Right lobe of liver (tissue), 6 donors: ENCODE measurements around the gene SCAANT1. TPM values are rescaled to one million over a fixed set of nuclear protein-coding genes. Genes with fewer than 3 reads are reported as not detected.

Experiments used
- ATAC-seq, 4 donors: fragments of 200-7000 bp; cut with Tn5 transposase; one replicate each; pipeline ENCODE4 v1.9.1; 2020; ENCODE audit warnings: mild to moderate bottlenecking in 4 of 4, moderate library complexity in 4 of 4
- DNase-seq, 3 donors: peaks; one replicate each; pipeline ENCODE4 v3.0.0-alpha.2; 2020
- H3K27ac ChIP-seq, 3 donors: fragments of 200-600 bp; one replicate each; pipeline ENCODE4 v1.8.0; 2022
- H3K27me3 ChIP-seq, 2 donors: fragments of 200-600 bp; one replicate each; pipeline ENCODE4 v1.8.0; 2022
- H3K36me3 ChIP-seq, 4 donors: fragments of 200-600 bp; sonication (generic) in 1 of 4; one replicate each; pipeline versions ENCODE4 v1.5.1 to v1.8.0; 2017 to 2022; ENCODE audit warnings: control low read depth in 1 of 4
- H3K4me1 ChIP-seq, 4 donors: fragments of 200-600 bp; sonication (generic) in 1 of 4; one replicate each; pipeline versions ENCODE4 v1.5.1 to v1.8.0; 2017 to 2022; ENCODE audit warnings: control low read depth in 1 of 4
- H3K4me3 ChIP-seq, 3 donors: fragments of 200-600 bp; one replicate each; pipeline ENCODE4 v1.8.0; 2022
- H3K9me3 ChIP-seq, 4 donors: fragments of 200-600 bp; sonication (generic) in 1 of 4; one replicate each; pipeline versions ENCODE4 v1.5.1 to v1.8.0; 2017 to 2022; ENCODE audit warnings: control low read depth in 1 of 4
- CTCF ChIP-seq, 4 donors: fragments of 200-600 bp in 3 of 4; fragments of 450-650 bp in 1 of 4; IDR thresholded peaks; one replicate each; pipeline versions ENCODE4 v1.5.1 to v1.8.0; 2016 to 2022; ENCODE audit warnings: antibody characterized with exemption in 4 of 4, mild to moderate bottlenecking in 2 of 4
- POLR2A ChIP-seq: fragments of 450-650 bp; IDR thresholded peaks from one replicate; pipeline ENCODE4 v1.6.1; 2017; ENCODE audit warnings: antibody characterized with exemption, mild to moderate bottlenecking
- WGBS: methylation state at CpG from one replicate; pipeline ENCODE4 v1.1.6; 2018; ENCODE audit warnings: low coverage, low lambda C conversion rate; ENCODE audit not compliant: insufficient coverage; ENCODE audit errors: missing lambda C conversion rate; 5-methylcytosine and 5-hydroxymethylcytosine counted together
- intact Hi-C, 2 donors: fragments of 100-400 bp; cut with DNase I; formaldehyde crosslinking; loops; one replicate each; pipeline versions ENCODE4 v1.11.2 to v1.14.1; 2022
- total RNA-seq, 6 experiments: library from RNA; depleted of rRNA in 2 of 6; stranded (reverse); fragments of >200 nt in 2 of 6; fragmentation: NEBNext Ultra II Directional in 3 of 6; extraction: Animal tissue kit (Norgen Biotek cat#: 25700) in 3 of 6; gene quantifications; one replicate each; pipeline versions ENCODE4 v1.1.0 to v1.2.4, GENCODE V29; 2016 to 2023
- donor health status: DM: no; HTN: yes; CAD: no.
- donor health status: DM: no; HTN: no; CAD: no.
- donor health status: DM: no; HTN: no; CAD: no.
- donor health status: DM: no; HTN: yes; CAD: no.
- donor health status: DM: no; HTN: yes; CAD: no.

SCAANT1 gene
- total RNA-seq, 6 experiments from 2014 or later = not detected

GRCh38 chr3:63951492-63952247 lies 39.5 kb upstream of the SCAANT1 start:
- TF ChIP-seq POLR2A (no peak), CTCF (IDR thresholded peaks at IDR 0.05) (no peak)
- Histone ChIP-seq H3K4me3 (no peak overlapping the region), H3K9me3 (no peaks in the 10 kb centered on the region), H3K36me3 (no peaks in the 10 kb centered on the region), H3K27me3 (no peaks in the 10 kb centered on the region), H3K4me1 (peaks cover 0 to 29% (median 0%) of the 10 kb centered on the region in 4 donors), H3K27ac (no peak overlapping the region)
- 27% methylated on average over 1 of the region's 1 CpG for WGBS
- DNase-seq (no peak), ATAC-seq (no peak)
- intact Hi-C loops = no loop called here

DNA sequence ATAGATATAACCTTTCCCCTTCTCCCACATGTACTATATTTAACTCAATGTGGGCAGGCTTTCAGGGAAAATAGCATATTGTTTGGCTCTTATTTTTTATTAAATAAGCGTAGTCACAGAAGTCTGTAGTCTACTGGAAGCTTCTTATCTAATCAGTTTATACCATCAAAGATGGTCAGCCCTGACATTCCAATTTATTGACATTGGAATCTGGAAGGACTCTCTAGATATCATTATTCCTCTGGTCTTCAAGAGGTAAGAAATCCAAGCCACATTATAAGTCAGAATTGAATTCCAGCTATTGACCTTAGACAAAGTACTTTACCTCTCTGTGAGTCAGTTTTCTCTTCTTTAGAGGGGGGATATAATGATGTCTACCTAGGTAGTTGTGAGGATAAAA lies 38.5 kb upstream of the SCAANT1 start:
- intact Hi-C loops = no loop called here
- no peak for TF ChIP-seq POLR2A
- TF ChIP-seq CTCF (IDR thresholded peaks at IDR 0.05) = no peak
- H3K9me3 ChIP-seq = no peaks in the 10 kb centered on the region
- H3K36me3 ChIP-seq = no peaks in the 10 kb centered on the region
- 100% methylated on average over 1 of the region's 1 CpG for WGBS
- no peak overlapping the region for H3K27ac ChIP-seq
- peaks cover 0 to 23% (median 0%) of the 10 kb centered on the region in 4 donors for H3K4me1 ChIP-seq
- H3K27me3 ChIP-seq = no peaks in the 10 kb centered on the region
- DNase-seq = no peak
- no peak for ATAC-seq
- no peak overlapping the region for H3K4me3 ChIP-seq

GRCh38 chr3:63949005-63949404 lies 36.8 kb upstream of the SCAANT1 start:
- TF ChIP-seq POLR2A (no peak), CTCF (IDR thresholded peaks at IDR 0.05) (no peak)
- Histone ChIP-seq H3K27me3 (no peaks in the 10 kb centered on the region), H3K36me3 (no peaks in the 10 kb centered on the region), H3K4me3 (no peak overlapping the region), H3K4me1 (peaks cover 0 to 14% (median 3%) of the 10 kb centered on the region in 4 donors), H3K27ac (no peak overlapping the region), H3K9me3 (no peaks in the 10 kb centered on the region)
- WGBS = 100% methylated on average over 2 of the region's 2 CpGs
- no peak for ATAC-seq
- intact Hi-C loops = no loop called here
- no peak for DNase-seq

GRCh38 chr3:63947594-63947993 lies 35.4 kb upstream of the SCAANT1 start:
- DNase-seq (no peak), ATAC-seq (no peak)
- intact Hi-C loops = no loop called here
- no peak for TF ChIP-seq POLR2A
- no peaks in the 10 kb centered on the region for H3K27me3 ChIP-seq
- H3K4me1 ChIP-seq = peaks cover 0 to 14% (median 3%) of the 10 kb centered on the region in 4 donors
- H3K36me3 ChIP-seq = no peaks in the 10 kb centered on the region
- WGBS = 77% methylated on average over 2 of the region's 2 CpGs
- no peaks in the 10 kb centered on the region for H3K9me3 ChIP-seq
- no peak overlapping the region for H3K27ac ChIP-seq
- H3K4me3 ChIP-seq = no peak overlapping the region

GRCh38 chr3:63946753-63947152 lies 34.6 kb upstream of the SCAANT1 start:
- H3K4me1 ChIP-seq = peaks cover 0 to 12% (median 3%) of the 10 kb centered on the region in 4 donors
- H3K27ac ChIP-seq = no peak overlapping the region
- no peaks in the 10 kb centered on the region for H3K27me3 ChIP-seq
- no peak for DNase-seq
- intact Hi-C loops = no loop called here
- no peaks in the 10 kb centered on the region for H3K9me3 ChIP-seq
- H3K4me3 ChIP-seq = no peak overlapping the region
- 100% methylated on average over 2 of the region's 2 CpGs for WGBS
- H3K36me3 ChIP-seq = no peaks in the 10 kb centered on the region
- TF ChIP-seq CTCF (IDR thresholded peaks at IDR 0.05) (no peak), POLR2A (no peak)
- no peak for ATAC-seq
